Ecto neural progenitor cell (in vitro differentiated cells): Measurements from ENCODE around the gene ABHD12B.
A peak's percentile ranks its signal among the peaks of the same experiment; 100 is the strongest.

Experiments
- DNase-seq: peaks from one replicate; pipeline ENCODE4 v3.0.0-alpha.2; 2018; ENCODE audit warnings: low spot score

Gene ABHD12B

GRCh38 chr14:50871914-50872732 lies at the start of gene ABHD12B:
Gene ABHD12B, plus strand, starts transcription at chr14:50872053. Its CDS starts 122 bp downstream, at chr14:50872175.
- peak; percentile 71 for DNase-seq

DNA sequence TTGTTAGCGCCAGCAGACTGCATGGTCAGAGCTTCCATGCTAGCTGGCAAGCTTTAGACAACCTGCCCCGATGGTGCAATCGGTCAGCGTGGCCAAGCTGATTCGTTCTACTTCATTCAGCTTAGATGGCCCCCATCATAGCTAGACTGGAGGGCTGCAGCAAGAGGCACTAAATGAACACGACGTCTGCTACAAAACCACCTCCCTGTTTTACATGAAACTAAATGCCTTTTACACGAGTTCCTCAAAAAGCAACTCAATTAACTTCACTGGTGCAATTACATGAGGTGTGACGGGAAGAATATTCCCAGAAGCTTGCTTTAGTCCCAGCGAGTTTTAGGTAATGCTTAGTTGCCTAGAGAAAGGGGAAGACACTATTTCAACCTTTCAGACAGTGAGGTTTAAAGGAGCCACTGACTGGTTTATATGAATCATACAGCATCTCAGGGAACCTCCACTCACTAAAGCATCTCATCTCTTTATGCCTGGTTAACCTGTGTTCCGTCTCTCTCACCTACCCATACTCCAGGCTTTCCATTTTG lies 49.3 kb upstream of the ABHD12B start:
- no peak for DNase-seq

DNA sequence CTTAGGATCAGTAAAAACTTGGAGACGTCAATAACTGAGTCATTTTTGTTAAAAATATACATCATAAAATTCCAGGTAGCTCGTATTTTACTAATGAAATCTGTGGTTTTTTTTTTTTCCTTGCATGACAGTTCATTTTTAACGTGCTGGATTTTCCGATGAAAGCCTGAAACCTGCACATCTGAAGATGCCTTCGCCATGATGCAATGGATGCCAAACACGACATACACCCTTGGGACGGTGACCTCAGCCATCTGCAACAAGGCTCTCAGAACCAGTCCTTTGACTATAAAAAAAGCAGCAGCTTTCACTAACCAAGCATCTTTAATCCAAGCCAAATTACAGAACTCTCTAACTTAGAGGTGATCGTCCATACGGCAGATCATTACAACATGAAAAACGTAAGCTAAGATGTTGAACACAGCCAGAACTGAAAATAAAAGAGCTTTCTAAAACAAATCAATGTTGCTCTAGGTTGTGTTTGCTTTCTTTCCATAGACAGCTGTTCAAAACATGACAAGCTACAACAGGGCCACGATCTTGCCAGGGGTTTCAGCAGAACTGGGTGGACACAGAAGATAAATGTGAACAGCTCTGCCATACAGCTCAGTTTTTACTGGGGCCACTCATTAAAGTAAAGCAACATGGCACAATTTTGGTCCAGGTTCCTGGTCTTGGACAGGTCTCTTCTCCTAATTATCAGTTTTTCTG lies 48.6 kb upstream of the ABHD12B start:
- DNase-seq: no peak

DNA sequence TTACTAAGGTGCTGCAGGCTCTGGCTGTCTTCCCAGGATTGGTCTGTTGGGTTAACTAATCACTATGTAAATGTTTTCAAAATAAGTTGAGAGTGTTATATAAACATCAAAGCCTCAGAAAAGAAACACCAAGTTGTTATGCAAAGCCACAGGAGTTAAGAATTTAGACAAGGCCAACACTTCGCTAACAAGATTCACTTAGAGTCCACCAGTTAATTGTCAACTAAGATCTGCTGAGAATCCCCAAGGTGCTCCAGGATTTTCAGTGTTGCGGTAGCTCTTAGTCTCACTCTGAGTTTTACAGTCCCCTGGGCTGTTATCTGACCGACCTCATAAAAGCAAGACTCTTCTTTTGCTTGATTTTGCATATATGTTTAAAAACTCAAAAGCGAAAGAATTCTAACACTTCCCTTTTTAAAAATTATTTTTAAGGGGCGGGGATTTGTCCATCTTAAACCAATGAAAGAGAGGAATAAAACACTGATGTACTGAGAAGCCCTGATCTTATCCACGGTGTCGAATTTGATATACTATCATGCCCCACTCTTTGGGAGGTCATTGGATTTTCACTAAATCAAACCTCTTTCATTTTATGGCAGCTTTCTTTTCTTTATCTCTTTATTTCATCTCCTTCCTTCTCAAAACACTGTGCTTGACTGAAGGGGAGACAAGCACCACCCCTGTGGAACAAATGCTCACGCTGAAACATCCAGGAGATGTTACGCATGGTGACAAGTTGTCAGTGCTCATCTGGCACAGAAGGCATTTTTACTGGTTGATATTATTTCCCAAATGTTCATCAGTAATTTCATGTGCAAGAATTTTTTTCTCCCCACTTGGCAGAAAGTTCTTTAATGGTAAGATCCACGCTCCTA lies 47.9 kb upstream of the ABHD12B start:
- no peak for DNase-seq

DNA sequence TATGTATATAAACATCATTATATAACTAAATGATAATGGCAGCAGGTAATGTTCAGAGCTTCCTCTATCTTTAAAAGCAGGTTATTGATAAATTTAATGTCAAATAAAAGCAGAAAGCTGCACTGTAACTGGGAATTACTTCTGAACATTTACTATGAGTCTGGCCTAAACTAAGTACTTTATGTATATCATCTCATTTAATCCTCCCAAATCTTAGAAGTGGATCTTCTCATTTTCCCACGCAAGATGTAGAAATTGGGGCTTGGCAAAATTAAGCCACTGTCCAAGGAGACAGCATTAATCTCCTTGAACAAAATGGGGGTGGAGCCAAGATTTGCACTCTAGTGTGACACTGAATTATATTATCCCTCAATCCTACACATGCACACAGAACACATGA lies 46.5 kb upstream of the ABHD12B start:
- no peak for DNase-seq

GRCh38 chr14:50826681-50827080 lies 45.2 kb upstream of the ABHD12B start:
- no peak for DNase-seq

GRCh38 chr14:50828721-50829488 lies 42.9 kb upstream of the ABHD12B start:
- no peak for DNase-seq

DNA sequence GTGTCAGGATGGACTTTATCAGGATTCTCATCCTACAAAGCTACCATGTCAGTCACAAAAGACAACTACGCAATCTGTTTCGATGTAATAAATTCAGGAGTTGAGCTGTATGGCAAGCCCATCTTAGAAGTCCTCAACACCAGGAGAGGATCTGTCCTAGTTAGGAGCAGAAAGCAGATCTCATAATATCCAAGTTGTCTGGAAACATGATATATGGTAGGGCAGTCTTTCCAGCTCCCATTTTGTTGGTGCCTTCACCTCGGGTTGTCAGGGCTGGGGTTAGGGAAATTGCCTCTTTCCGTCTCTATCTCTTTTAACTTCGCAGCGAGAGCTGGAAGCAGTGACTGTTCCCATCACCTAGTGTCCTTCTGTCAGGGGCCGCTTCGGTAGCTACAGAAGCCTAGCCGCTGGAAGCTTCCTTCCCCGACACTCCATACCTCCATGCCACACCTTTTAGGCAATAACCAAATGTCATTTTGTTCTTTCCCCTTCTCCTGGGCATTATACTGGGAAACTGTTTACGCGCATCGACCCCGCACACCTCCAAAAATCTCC lies 42.3 kb upstream of the ABHD12B start:
- DNase-seq: no peak

GRCh38 chr14:50830044-50830931 lies 41.6 kb upstream of the ABHD12B start:
- DNase-seq: peak; percentile 82

- peak; percentile 80 for DNase-seq
Measured at GRCh38 chr14:50830932-50831725, 40.7 kb upstream of the ABHD12B start, which contains the start of gene NIN. Gene NIN, minus strand, starts transcription at chr14:50831162. Its CDS starts 9,106 bp downstream, at chr14:50822056.

GRCh38 chr14:50831726-50832168 lies 40.1 kb upstream of the ABHD12B start:
- no peak for DNase-seq

GRCh38 chr14:50832935-50833630 lies 38.8 kb upstream of the ABHD12B start:
- no peak for DNase-seq

DNA sequence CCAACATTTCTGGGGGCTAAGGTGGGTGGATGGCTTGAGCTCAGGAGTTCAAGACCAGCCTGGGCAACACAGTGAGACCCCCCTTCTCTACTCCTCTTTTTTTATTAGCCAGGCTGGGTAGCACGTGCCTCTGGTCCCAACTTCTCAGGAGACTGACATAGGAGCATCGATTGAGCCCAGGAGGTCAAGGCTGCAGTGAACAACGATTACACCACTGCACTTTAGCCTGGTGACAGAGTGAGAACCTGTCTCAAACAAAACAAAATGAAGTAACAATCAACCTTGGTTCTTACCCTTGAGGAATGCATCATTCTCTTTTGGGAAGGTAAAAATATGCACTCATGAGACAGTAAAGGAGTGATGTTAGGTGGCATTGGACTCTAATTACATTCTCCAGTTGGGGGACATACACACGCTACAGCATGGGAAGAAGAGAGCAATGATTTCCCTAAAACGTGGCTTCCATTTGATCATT lies 37.0 kb upstream of the ABHD12B start:
- DNase-seq: no peak

DNA sequence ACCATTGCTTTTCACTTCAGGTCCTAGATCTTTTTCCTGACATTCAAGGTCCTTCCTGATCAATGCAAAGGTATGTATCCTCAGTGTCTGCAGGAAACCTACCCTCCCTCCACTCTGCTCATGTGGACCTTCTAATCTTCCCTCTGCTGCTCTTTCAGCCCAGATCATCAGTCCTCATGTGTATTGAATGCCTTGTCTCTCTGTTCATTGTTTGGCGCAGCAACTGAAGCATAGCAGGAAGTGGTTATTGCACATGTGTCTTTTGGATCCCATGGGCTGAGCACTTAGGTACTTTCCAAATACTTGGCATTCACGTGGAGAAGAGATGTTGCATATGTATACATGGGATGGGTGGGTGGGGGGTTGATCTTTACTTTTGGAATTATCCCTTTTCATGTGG lies 36.6 kb upstream of the ABHD12B start:
- DNase-seq: no peak

- DNase-seq: no peak
Measured at GRCh38 chr14:50836515-50836914, 35.3 kb upstream of the ABHD12B start.

DNA sequence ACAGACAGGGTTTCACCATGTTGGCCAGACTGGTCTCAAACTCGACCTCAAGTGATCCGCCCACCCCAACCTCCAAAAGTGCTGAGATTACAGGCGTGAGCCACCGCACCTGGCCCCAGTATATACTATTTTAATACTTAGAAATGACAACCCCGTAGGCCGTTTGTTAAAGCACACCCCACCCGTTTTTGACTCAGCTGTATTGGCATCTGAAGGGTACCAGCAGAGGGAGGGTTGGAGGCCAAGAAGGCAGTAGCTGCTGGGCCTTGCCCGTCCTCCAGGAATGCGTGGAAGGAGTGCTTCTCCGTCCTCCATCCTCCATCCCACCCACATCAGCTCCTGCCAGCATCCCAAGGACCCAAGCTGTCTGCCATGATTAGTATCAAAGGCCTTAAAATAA lies 34.6 kb upstream of the ABHD12B start:
- DNase-seq: no peak

GRCh38 chr14:50837850-50838470 lies 33.9 kb upstream of the ABHD12B start:
- no peak for DNase-seq

- DNase-seq: no peak
Measured at GRCh38 chr14:50839048-50839447, 32.8 kb upstream of the ABHD12B start.
